HepG2 (cell line): ENCODE data around the gene UBE2C. TPM values are rescaled to one million over a fixed set of nuclear protein-coding genes. Genes with fewer than 3 reads are reported as not detected.

Experiments
- ADNP ChIP-seq: sonication (generic); formaldehyde crosslinking; IDR thresholded peaks from 2 replicates; pipeline ENCODE4 v1.4.0; 2020; ENCODE audit warnings: missing genetic modification reagents
- ARNT ChIP-seq: fragments of 450-650 bp; IDR thresholded peaks from 2 replicates; pipeline ENCODE4 v1.6.1; 2017
- BORCS8-MEF2B ChIP-seq: sonication (generic); formaldehyde crosslinking; IDR thresholded peaks from 2 replicates; pipeline ENCODE4 v1.8.0; 2022; ENCODE audit warnings: mild to moderate bottlenecking, missing genetic modification reagents
- DRAP1 ChIP-seq: IDR thresholded peaks from 2 replicates; pipeline ENCODE4 v1.6.1; 2016; ENCODE audit warnings: missing genetic modification reagents, missing compliant biosample characterization
- MEIS2 ChIP-seq: sonication (generic); formaldehyde crosslinking; IDR thresholded peaks from 2 replicates; pipeline ENCODE4 v1.9.0; 2021; ENCODE audit warnings: mild to moderate bottlenecking, missing genetic modification reagents
- MXD4 ChIP-seq: IDR thresholded peaks from 2 replicates; pipeline ENCODE4 v1.6.1; 2016; ENCODE audit warnings: mild to moderate bottlenecking, missing biosample characterization, missing genetic modification reagents
- MZF1 ChIP-seq: sonication (generic); formaldehyde crosslinking; IDR thresholded peaks from 2 replicates; pipeline ENCODE4 v1.8.1; 2023; ENCODE audit warnings: mild to moderate bottlenecking, missing genetic modification reagents, borderline replicate concordance
- NFAT5 ChIP-seq: sonication (generic); formaldehyde crosslinking; IDR thresholded peaks from 2 replicates; pipeline ENCODE4 v1.4.0; 2020; ENCODE audit warnings: missing genetic modification reagents
- SRF ChIP-seq: IDR thresholded peaks from 2 replicates; pipeline ENCODE4 v1.6.1; 2011; ENCODE audit warnings: mild to moderate bottlenecking, low read depth, low read length, moderate library complexity
- TIGD3 ChIP-seq: sonication (generic); formaldehyde crosslinking; IDR thresholded peaks from 2 replicates; pipeline ENCODE4 v1.5.1; 2020; ENCODE audit warnings: mild to moderate bottlenecking, missing genetic modification reagents, borderline replicate concordance
- YEATS4 ChIP-seq: sonication (generic); formaldehyde crosslinking; IDR thresholded peaks from 2 replicates; pipeline ENCODE4 v1.4.0; 2020; ENCODE audit warnings: missing genetic modification reagents, borderline replicate concordance
- ZBTB10 ChIP-seq: sonication (generic); formaldehyde crosslinking; IDR thresholded peaks from 2 replicates; pipeline ENCODE4 v1.4.0; 2020; ENCODE audit warnings: missing genetic modification reagents, borderline replicate concordance
- ZFY ChIP-seq: sonication (generic); formaldehyde crosslinking; IDR thresholded peaks from 2 replicates; pipeline ENCODE4 v1.4.0; 2020; ENCODE audit warnings: missing genetic modification reagents
- ZKSCAN5 ChIP-seq: sonication (generic); formaldehyde crosslinking; IDR thresholded peaks from 2 replicates; pipeline ENCODE4 v1.5.1; 2020; ENCODE audit warnings: mild to moderate bottlenecking, missing genetic modification reagents
- ZNF556 ChIP-seq: sonication (generic); formaldehyde crosslinking; IDR thresholded peaks from 2 replicates; pipeline ENCODE4 v1.4.0; 2020; ENCODE audit warnings: mild to moderate bottlenecking, missing genetic modification reagents, borderline replicate concordance
- ZNF580 ChIP-seq: IDR thresholded peaks from 2 replicates; pipeline ENCODE4 v1.6.1; 2016; ENCODE audit warnings: low read depth, borderline replicate concordance
- ZNF75D ChIP-seq: sonication (generic); formaldehyde crosslinking; IDR thresholded peaks from 2 replicates; pipeline ENCODE4 v1.8.1; 2023; ENCODE audit warnings: missing genetic modification reagents, mild to moderate bottlenecking, borderline replicate concordance
- polyA plus RNA-seq, 8 experiments: library from polyadenylated mRNA; depleted of rRNA in 3 of 8; stranded (reverse) in 7 of 8; unstranded in 1 of 8; fragments of >200 nt; fragmentation: Illumina TruSeq in 4 of 8; extraction: Trizol in 4 of 8; gene quantifications; 2 replicates each; pipeline versions ENCODE4 v1.2.1 to v1.2.3, GENCODE V29; 2011 to 2016; ENCODE audit warnings: low read depth in 4 of 8, missing spikeins in 1 of 8, mixed read lengths in 1 of 8; ENCODE audit not compliant: insufficient read depth in 1 of 8
- total RNA-seq, 5 experiments: library from RNA; depleted of rRNA; stranded (reverse); fragments of >200 nt; fragmentation: Illumina TruSeq; extraction: Trizol; gene quantifications; 2 replicates each; pipeline ENCODE4 v1.2.3, GENCODE V29; 2016; ENCODE audit warnings: low read depth in 1 of 5

The UBE2C gene
- total and polyA plus RNA-seq, 2 of the 13 experiments (the other 11 are each of a cell fraction or from before 2014, with no cell fraction given): 100 to 123 TPM

- 0 out of 2 replicates have a peak, but pooled peaks have one; percentile 37 for TF ChIP-seq MEIS2 (CRISPR knock-in tag)
- peak; percentile 76; the same call in 1 of the 2 replicates for TF ChIP-seq NFAT5
- TF ChIP-seq ARNT: no peak
- no peak for TF ChIP-seq ADNP (CRISPR knock-in tag)
- TF ChIP-seq ZNF580 (CRISPR knock-in tag): no peak
- peak; percentile 27; the same call in 1 of the 2 replicates for TF ChIP-seq DRAP1 (CRISPR knock-in tag)
- TF ChIP-seq ZFY: peak; percentile 89
- no peak for TF ChIP-seq SRF
- peak; percentile 86; the same call in 1 of the 2 replicates for TF ChIP-seq YEATS4 (CRISPR knock-in tag)
- TF ChIP-seq TIGD3 (CRISPR knock-in tag): no peak
- TF ChIP-seq ZNF75D: no peak
- 0 out of 2 replicates have a peak, but pooled peaks have one; percentile 72 for TF ChIP-seq MXD4 (CRISPR knock-in tag)
- TF ChIP-seq ZKSCAN5 (CRISPR knock-in tag): 0 out of 2 replicates have a peak, but pooled peaks have one; percentile 43
- 0 out of 2 replicates have a peak, but pooled peaks have one; percentile 24 for TF ChIP-seq ZBTB10 (CRISPR knock-in tag)
- TF ChIP-seq BORCS8-MEF2B (CRISPR knock-in tag): peak; percentile 96
- 0 out of 2 replicates have a peak, but pooled peaks have one; percentile 57 for TF ChIP-seq MZF1 (CRISPR knock-in tag)
- TF ChIP-seq ZNF556 (CRISPR knock-in tag): 0 out of 2 replicates have a peak, but pooled peaks have one; percentile 10
Measured at GRCh38 chr20:45812157-45813005, at the start of gene UBE2C (continued).
